ENCODE data around the gene RGS21. TPM values are rescaled to one million over a fixed set of nuclear protein-coding genes. Genes with fewer than 3 reads are reported as not detected.

Gene RGS21
- total RNA-seq, 1 donor from 2014 or later: not detected

DNA sequence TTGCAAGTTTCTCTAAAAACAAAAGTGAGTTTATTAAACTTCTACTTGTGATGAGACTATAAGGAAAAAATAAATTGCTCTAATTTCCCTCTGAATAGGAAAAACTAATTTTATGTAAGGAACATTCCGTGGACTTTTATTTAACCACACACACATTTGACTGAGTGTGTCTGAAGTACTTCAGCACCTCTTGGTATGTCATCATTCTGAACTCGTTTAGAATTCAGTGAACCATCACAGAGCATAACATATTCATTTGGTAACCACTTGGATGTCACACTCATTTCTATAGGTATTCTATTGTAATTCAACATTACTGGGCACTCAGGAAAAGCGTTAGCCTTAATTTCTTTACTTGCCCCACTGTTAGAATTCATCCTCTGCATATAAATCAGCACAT lies 79.1 kb downstream of the RGS21 start:
- H3K27me3 Mint-ChIP-seq (ENCODE audit: unreplicated experiment): no peaks in the 10 kb centered on the region
- H3K27ac Mint-ChIP-seq (ENCODE audit: unreplicated experiment): no peak overlapping the region
- TF ChIP-seq, protein P1, sequence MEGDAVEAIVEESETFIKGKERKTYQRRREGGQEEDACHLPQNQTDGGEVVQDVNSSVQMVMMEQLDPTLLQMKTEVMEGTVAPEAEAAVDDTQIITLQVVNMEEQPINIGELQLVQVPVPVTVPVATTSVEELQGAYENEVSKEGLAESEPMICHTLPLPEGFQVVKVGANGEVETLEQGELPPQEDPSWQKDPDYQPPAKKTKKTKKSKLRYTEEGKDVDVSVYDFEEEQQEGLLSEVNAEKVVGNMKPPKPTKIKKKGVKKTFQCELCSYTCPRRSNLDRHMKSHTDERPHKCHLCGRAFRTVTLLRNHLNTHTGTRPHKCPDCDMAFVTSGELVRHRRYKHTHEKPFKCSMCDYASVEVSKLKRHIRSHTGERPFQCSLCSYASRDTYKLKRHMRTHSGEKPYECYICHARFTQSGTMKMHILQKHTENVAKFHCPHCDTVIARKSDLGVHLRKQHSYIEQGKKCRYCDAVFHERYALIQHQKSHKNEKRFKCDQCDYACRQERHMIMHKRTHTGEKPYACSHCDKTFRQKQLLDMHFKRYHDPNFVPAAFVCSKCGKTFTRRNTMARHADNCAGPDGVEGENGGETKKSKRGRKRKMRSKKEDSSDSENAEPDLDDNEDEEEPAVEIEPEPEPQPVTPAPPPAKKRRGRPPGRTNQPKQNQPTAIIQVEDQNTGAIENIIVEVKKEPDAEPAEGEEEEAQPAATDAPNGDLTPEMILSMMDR (IDR thresholded peaks at IDR 0.05; ENCODE audit: partially characterized antibody, unreplicated experiment): no peak
- H3K9me3 Mint-ChIP-seq (ENCODE audit: unreplicated experiment): no peaks in the 10 kb centered on the region
- H3K4me3 Mint-ChIP-seq (ENCODE audit: unreplicated experiment): no peak overlapping the region
- no peaks in the 10 kb centered on the region for H3K36me3 Mint-ChIP-seq (ENCODE audit: unreplicated experiment)
- DNase-seq: no peak
- H3K4me1 Mint-ChIP-seq (ENCODE audit: low read depth, unreplicated experiment): no peaks in the 10 kb centered on the region

- Mint-ChIP-seq H3K4me1 (ENCODE audit: low read depth, unreplicated experiment) (no peaks in the 10 kb centered on the region), H3K27me3 (ENCODE audit: unreplicated experiment) (no peaks in the 10 kb centered on the region), H3K27ac (ENCODE audit: unreplicated experiment) (no peak overlapping the region), H3K9me3 (ENCODE audit: unreplicated experiment) (no peaks in the 10 kb centered on the region), H3K36me3 (ENCODE audit: unreplicated experiment) (no peaks in the 10 kb centered on the region), H3K4me3 (ENCODE audit: unreplicated experiment) (no peak overlapping the region)
- no peak for DNase-seq
- TF ChIP-seq, protein P1 (IDR thresholded peaks at IDR 0.05; ENCODE audit: partially characterized antibody, unreplicated experiment): no peak
These were observed 82.4 kb downstream of the RGS21 start for GRCh38 chr1:192399161-192399560.

DNA sequence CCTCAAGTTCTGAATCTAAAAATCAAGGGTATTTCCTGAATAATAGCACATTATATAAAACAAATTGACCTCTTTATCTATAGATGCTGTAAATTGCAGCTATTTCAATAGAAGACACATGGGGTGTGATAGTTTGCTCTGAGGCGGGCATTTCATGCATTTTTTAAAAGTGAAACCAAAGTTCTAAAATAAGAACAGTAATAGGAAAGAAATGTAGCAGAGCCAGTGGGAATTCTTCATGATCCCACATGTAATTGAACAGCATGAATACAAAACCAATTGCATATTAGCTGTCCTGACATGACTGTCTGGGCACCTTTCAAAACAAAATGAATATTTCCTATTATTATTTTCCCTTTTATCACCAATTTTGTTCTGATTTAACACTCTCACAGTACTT lies 85.0 kb downstream of the RGS21 start:
- no peak for DNase-seq
- Mint-ChIP-seq H3K27ac (ENCODE audit: unreplicated experiment) (no peak overlapping the region), H3K4me3 (ENCODE audit: unreplicated experiment) (no peak overlapping the region), H3K4me1 (ENCODE audit: low read depth, unreplicated experiment) (peaks cover 3% of the 10 kb centered on the region), H3K9me3 (ENCODE audit: unreplicated experiment) (no peaks in the 10 kb centered on the region), H3K36me3 (ENCODE audit: unreplicated experiment) (no peaks in the 10 kb centered on the region), H3K27me3 (ENCODE audit: unreplicated experiment) (no peaks in the 10 kb centered on the region)
- TF ChIP-seq, protein P1 (IDR thresholded peaks at IDR 0.05; ENCODE audit: partially characterized antibody, unreplicated experiment): no peak

GRCh38 chr1:192402571-192402970 lies 85.8 kb downstream of the RGS21 start:
- TF ChIP-seq, protein P1 (IDR thresholded peaks at IDR 0.05; ENCODE audit: partially characterized antibody, unreplicated experiment): no peak
- Mint-ChIP-seq H3K9me3 (ENCODE audit: unreplicated experiment) (no peaks in the 10 kb centered on the region), H3K36me3 (ENCODE audit: unreplicated experiment) (no peaks in the 10 kb centered on the region), H3K27ac (ENCODE audit: unreplicated experiment) (no peak overlapping the region), H3K27me3 (ENCODE audit: unreplicated experiment) (no peaks in the 10 kb centered on the region), H3K4me1 (ENCODE audit: low read depth, unreplicated experiment) (peaks cover 9% of the 10 kb centered on the region), H3K4me3 (ENCODE audit: unreplicated experiment) (no peak overlapping the region)
- no peak for DNase-seq

- no peaks in the 10 kb centered on the region for H3K27me3 Mint-ChIP-seq (ENCODE audit: unreplicated experiment)
- peaks cover 10% of the 10 kb centered on the region for H3K4me1 Mint-ChIP-seq (ENCODE audit: low read depth, unreplicated experiment)
- no peaks in the 10 kb centered on the region for H3K9me3 Mint-ChIP-seq (ENCODE audit: unreplicated experiment)
- H3K27ac Mint-ChIP-seq (ENCODE audit: unreplicated experiment): no peak overlapping the region
- TF ChIP-seq, protein P1 (IDR thresholded peaks at IDR 0.05; ENCODE audit: partially characterized antibody, unreplicated experiment): no peak
- no peak for DNase-seq
- H3K4me3 Mint-ChIP-seq (ENCODE audit: unreplicated experiment): no peak overlapping the region
- no peaks in the 10 kb centered on the region for H3K36me3 Mint-ChIP-seq (ENCODE audit: unreplicated experiment)
These were observed 90.4 kb downstream of the RGS21 start for GRCh38 chr1:192407206-192407605.

Other genes with a start within 250 kb of the RGS21 start
- not detected for gene RGS18, start 158.5 kb upstream of the RGS21 start, total RNA-seq (ENCODE audit: unreplicated experiment)